Bronchial epithelial cell (primary cell): ENCODE measurements around the gene IQGAP3. TPM values are rescaled to one million over a fixed set of nuclear protein-coding genes. Genes with fewer than 3 reads are reported as not detected.

Experiments used
- DNase-seq: peaks from one replicate; pipeline ENCODE4 v3.0.0-alpha.2; 2010; ENCODE audit warnings: low read depth
- FAIRE-seq: peaks from 2 replicates; lab custom pipeline; 2011; peaks lifted over from hg19 to GRCh38; lab: Jason Lieb, UNC
- H3K27me3 ChIP-seq: 2 replicates; pipeline ENCODE4 v1.5.1; 2011; ENCODE audit warnings: low read length; ENCODE audit not compliant: control insufficient read depth, insufficient read depth
- H3K36me3 ChIP-seq: 2 replicates; pipeline ENCODE4 v1.5.1; 2011; ENCODE audit warnings: low read length; ENCODE audit not compliant: control insufficient read depth, insufficient read depth
- H3K4me3 ChIP-seq: 2 replicates; pipeline ENCODE4 v1.5.1; 2011; ENCODE audit warnings: mild to moderate bottlenecking, low read depth, low read length, control low read depth
- CTCF ChIP-seq: IDR thresholded peaks from 2 replicates; pipeline ENCODE4 v1.5.1; 2011; ENCODE audit warnings: mild to moderate bottlenecking, moderate library complexity, low read length, control low read depth, inconsistent platforms; ENCODE audit not compliant: insufficient read depth, severe bottlenecking
- total RNA-seq: library from RNA; depleted of rRNA; stranded (reverse); fragments of >200 nt; gene quantifications from 2 replicates; pipeline ENCODE4 v1.2.1, GENCODE V29; 2014

Gene IQGAP3
- total RNA-seq, 1 donor from 2014 or later = 0.53 TPM

- FAIRE-seq (no peak), DNase-seq (no peak)
- peaks cover 1% of the 10 kb centered on the region for H3K36me3 ChIP-seq
- no peak overlapping the region for H3K4me3 ChIP-seq
- no peak for TF ChIP-seq CTCF
- no peaks in the 10 kb centered on the region for H3K27me3 ChIP-seq
These were observed 46.4 kb downstream of the IQGAP3 start for GRCh38 chr1:156525856-156526489.

GRCh38 chr1:156525071-156525501 lies 47.3 kb downstream of the IQGAP3 start:
- H3K4me3 ChIP-seq = no peak overlapping the region
- no peaks in the 10 kb centered on the region for H3K27me3 ChIP-seq
- no peak for TF ChIP-seq CTCF
- FAIRE-seq (no peak), DNase-seq (no peak)
- peaks cover 1% of the 10 kb centered on the region for H3K36me3 ChIP-seq

- Histone ChIP-seq H3K27me3 (no peaks in the 10 kb centered on the region), H3K36me3 (peaks cover 1% of the 10 kb centered on the region), H3K4me3 (no peak overlapping the region)
- DNase-seq (no peak), FAIRE-seq (no peak)
- TF ChIP-seq CTCF = no peak
These were observed 47.9 kb downstream of the IQGAP3 start for GRCh38 chr1:156524481-156524869.

- no peak for FAIRE-seq
- H3K36me3 ChIP-seq = peaks cover 1% of the 10 kb centered on the region
These were observed 48.4 kb downstream of the IQGAP3 start for GRCh38 chr1:156523801-156524480.

GRCh38 chr1:156522443-156522970 lies 49.9 kb downstream of the IQGAP3 start:
- DNase-seq = no peak
- Histone ChIP-seq H3K4me3 (no peak overlapping the region), H3K36me3 (no peaks in the 10 kb centered on the region), H3K27me3 (no peaks in the 10 kb centered on the region)
- no peak for TF ChIP-seq CTCF
- FAIRE-seq = no peak

More at GRCh38 chr1:156523801-156524480, 48.4 kb downstream of the IQGAP3 start:
- DNase-seq = no peak
- H3K4me3 ChIP-seq = no peak overlapping the region
- TF ChIP-seq CTCF = no peak
- H3K27me3 ChIP-seq = no peaks in the 10 kb centered on the region
